H7 (cell line): Measurements from ENCODE around the gene ATP6V0E2. TPM values are rescaled to one million over a fixed set of nuclear protein-coding genes. Genes with fewer than 3 reads are reported as not detected.

Source experiments
- DNase-seq: peaks from one replicate; pipeline ENCODE4 v3.0.0; 2012
- H3K27me3 ChIP-seq: 2 replicates; pipeline ENCODE4 v1.6.0; 2011; ENCODE audit warnings: mild to moderate bottlenecking, low read length; ENCODE audit not compliant: control insufficient read depth, insufficient read depth
- H3K36me3 ChIP-seq: replicated peaks from 2 replicates; pipeline ENCODE4 v1.5.1; 2011; ENCODE audit warnings: low read length; ENCODE audit not compliant: control insufficient read depth, insufficient read depth
- H3K4me3 ChIP-seq: 2 replicates; pipeline ENCODE4 v1.5.1; 2011; ENCODE audit warnings: low read depth, mild to moderate bottlenecking, control low read depth, low read length, moderate library complexity; ENCODE audit not compliant: insufficient read depth
- total RNA-seq: library from RNA; depleted of rRNA; stranded (reverse); fragments of >200 nt; shearing (Covaris generic); gene quantifications from 2 replicates; pipeline ENCODE4 v1.2.3, GENCODE V29; 2014

ATP6V0E2 gene
- total RNA-seq, 1 experiment from 2014 or later: 20.2 TPM

GRCh38 chr7:149833495-149834130 lies 40.2 kb upstream of the ATP6V0E2 start:
- no peaks in the 10 kb centered on the region for H3K36me3 ChIP-seq
- peaks cover 3% of the 10 kb centered on the region; the same call in 1 of the 2 replicates for H3K27me3 ChIP-seq
- DNase-seq: no peak
- no peak overlapping the region for H3K4me3 ChIP-seq

GRCh38 chr7:149834601-149835000 lies 39.2 kb upstream of the ATP6V0E2 start:
- no peak for DNase-seq
- peaks cover 5% of the 10 kb centered on the region for H3K27me3 ChIP-seq
- no peaks in the 10 kb centered on the region for H3K36me3 ChIP-seq
- no peak overlapping the region for H3K4me3 ChIP-seq

- no peaks in the 10 kb centered on the region for H3K36me3 ChIP-seq
- H3K27me3 ChIP-seq: peaks cover 6% of the 10 kb centered on the region
- no peak overlapping the region for H3K4me3 ChIP-seq
- no peak for DNase-seq
Observed at GRCh38 chr7:149836434-149836833, 37.3 kb upstream of the ATP6V0E2 start.

DNA sequence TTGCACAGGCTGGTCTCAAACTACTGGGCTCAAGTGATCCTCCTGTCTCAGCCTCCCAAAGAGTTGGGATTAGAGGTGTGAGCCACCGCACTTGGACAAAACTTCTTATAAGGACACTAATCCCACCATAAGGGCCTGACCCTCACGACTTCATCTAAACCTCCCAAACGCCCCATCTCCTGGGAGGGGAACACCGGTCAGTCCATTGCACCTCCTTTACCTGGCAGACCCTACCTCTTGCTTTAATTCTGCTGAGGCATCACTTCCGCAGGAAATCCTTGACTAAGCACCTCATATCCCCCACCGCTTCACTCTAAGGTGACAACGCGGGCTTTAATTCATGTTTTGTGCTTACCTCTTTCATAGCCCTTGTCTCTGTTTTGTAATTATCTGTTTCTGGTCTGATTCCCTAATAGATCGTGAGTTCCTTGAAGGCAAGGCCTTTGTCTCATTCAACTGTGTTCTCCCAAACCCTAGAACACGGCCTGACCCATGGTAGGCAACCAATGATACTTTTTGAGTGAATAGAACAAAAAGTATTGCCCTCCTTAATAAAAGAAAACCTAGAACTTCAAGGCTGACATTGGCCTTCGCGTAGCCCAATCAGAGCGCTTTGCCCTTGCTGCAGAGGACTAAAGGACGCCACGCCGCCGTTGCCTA lies 36.1 kb upstream of the ATP6V0E2 start:
- no peak for DNase-seq

GRCh38 chr7:149838224-149838991 lies 35.4 kb upstream of the ATP6V0E2 start, which contains the start of gene ZNF862:
Gene ZNF862, plus strand, starts transcription at chr7:149838375. Its CDS starts 237 bp downstream, at chr7:149838612.
- Histone ChIP-seq H3K36me3 (no peaks in the 10 kb centered on the region), H3K4me3 (peak within 1 kb of the TSS; percentile 80), H3K27me3 (peaks cover 11% of the 10 kb centered on the region)
- peak; percentile 100 for DNase-seq

More for the DNA sequence above, 36.1 kb upstream of the ATP6V0E2 start:
- peaks cover 10% of the 10 kb centered on the region for H3K27me3 ChIP-seq
- H3K4me3 ChIP-seq: no peak overlapping the region
- no peaks in the 10 kb centered on the region for H3K36me3 ChIP-seq

GRCh38 chr7:149838992-149839408 lies 34.8 kb upstream of the ATP6V0E2 start:
- H3K4me3 ChIP-seq: peak overlapping the region; percentile 80
- peak; percentile 62 for DNase-seq
- H3K27me3 ChIP-seq: peaks cover 12% of the 10 kb centered on the region
- H3K36me3 ChIP-seq: no peaks in the 10 kb centered on the region

- Histone ChIP-seq H3K4me3 (no peak overlapping the region), H3K36me3 (no peaks in the 10 kb centered on the region), H3K27me3 (peaks cover 11% of the 10 kb centered on the region)
- DNase-seq: no peak
Observed at GRCh38 chr7:149839933-149840332, 33.8 kb upstream of the ATP6V0E2 start.

DNA sequence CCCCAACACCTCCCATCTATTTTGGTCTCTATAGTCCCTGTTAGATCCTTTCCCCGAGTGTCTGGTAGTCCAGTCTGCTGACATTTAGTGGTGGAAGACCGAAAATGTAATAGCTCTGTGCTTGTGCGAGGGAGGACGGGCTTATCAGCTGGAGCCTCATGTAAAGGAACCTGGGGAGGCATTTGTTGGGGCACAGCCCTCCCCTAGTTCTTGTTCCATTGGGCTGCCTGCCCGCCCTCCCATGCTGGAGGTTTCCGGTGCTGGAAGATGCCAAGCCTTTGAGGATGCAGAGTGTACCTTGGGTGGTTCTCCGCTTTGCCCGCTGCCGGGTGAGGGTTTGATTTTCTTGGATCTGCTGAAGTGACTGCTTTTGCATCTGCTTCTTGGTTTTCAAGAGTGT lies 30.2 kb upstream of the ATP6V0E2 start:
- no peak for DNase-seq
- no peak overlapping the region for H3K4me3 ChIP-seq
- no peaks in the 10 kb centered on the region for H3K36me3 ChIP-seq
- peaks cover 11% of the 10 kb centered on the region for H3K27me3 ChIP-seq

DNA sequence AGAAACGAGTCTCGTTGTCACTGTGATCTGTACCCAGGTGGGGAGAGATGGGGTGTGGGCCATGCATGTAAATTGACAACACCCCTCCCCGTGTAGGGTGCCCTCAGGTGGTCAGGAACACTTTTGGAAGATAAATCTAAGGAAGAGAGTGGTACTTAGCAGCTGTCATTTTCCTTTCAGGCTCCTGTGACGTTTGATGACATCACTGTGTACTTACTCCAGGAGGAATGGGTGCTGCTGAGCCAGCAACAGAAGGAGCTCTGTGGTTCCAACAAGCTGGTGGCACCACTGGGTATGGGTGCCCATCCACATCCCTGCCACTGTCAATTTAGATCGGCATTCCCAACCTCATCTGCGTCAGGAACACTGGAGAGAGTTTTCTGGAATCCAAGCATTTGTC lies 29.3 kb upstream of the ATP6V0E2 start:
- no peak for DNase-seq
- H3K4me3 ChIP-seq: no peak overlapping the region
- peaks cover 10% of the 10 kb centered on the region for H3K27me3 ChIP-seq
- H3K36me3 ChIP-seq: no peaks in the 10 kb centered on the region

GRCh38 chr7:149845257-149845980 lies 28.4 kb upstream of the ATP6V0E2 start:
- Histone ChIP-seq H3K27me3 (peaks cover 6% of the 10 kb centered on the region; the same call in 1 of the 2 replicates), H3K36me3 (no peaks in the 10 kb centered on the region), H3K4me3 (no peak overlapping the region)
- DNase-seq: no peak

DNA sequence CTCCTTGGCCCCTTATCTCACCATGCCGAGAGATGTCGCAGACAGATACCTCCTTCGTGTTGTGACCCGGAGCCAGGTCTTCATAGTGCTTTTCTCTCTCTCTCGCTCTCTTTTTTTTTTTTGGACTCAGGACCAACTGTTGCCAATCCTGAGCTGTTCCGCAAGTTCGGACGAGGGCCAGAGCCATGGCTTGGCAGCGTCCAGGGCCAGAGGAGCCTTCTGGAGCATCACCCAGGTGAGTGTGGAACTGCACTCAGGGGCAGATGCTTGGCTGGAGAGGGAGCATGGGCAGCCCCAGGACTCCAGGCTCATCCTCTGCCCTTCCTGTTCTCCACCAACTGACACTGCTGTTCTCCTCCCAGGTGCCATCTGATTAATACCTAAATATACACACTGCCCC lies 27.7 kb upstream of the ATP6V0E2 start:
- Histone ChIP-seq H3K4me3 (no peak overlapping the region), H3K36me3 (no peaks in the 10 kb centered on the region), H3K27me3 (peaks cover 6% of the 10 kb centered on the region; the same call in 1 of the 2 replicates)
- no peak for DNase-seq

GRCh38 chr7:149846436-149847046 lies 27.2 kb upstream of the ATP6V0E2 start:
- H3K27me3 ChIP-seq: peaks cover 6% of the 10 kb centered on the region; the same call in 1 of the 2 replicates
- DNase-seq: no peak
- no peak overlapping the region for H3K4me3 ChIP-seq
- no peaks in the 10 kb centered on the region for H3K36me3 ChIP-seq

- peak; percentile 73 for DNase-seq
Observed at GRCh38 chr7:149849174-149849573, 24.6 kb upstream of the ATP6V0E2 start.

More at GRCh38 chr7:149849174-149849573, 24.6 kb upstream of the ATP6V0E2 start:
- H3K36me3 ChIP-seq: no peaks in the 10 kb centered on the region
- H3K4me3 ChIP-seq: no peak overlapping the region
- no peaks in the 10 kb centered on the region for H3K27me3 ChIP-seq
